Fibroblast of gingiva (primary cell): Measurements from ENCODE around the gene SLC25A51.
"Not testable (repeated sequence)": the region's sequence is repeated elsewhere in the genome, so short reads cannot be mapped to it uniquely, and the experiment has no call there.

Source experiments
- DNase-seq: peaks from one replicate; pipeline ENCODE4 v3.0.0-alpha.2; 2011; ENCODE audit warnings: low read depth

SLC25A51 gene

GRCh38 chr9:37919246-37919955, 15.5 kb upstream of the SLC25A51 start:
- no peak for DNase-seq

GRCh38 chr9:37918665-37919170, 14.8 kb upstream of the SLC25A51 start:
- no peak for DNase-seq

- no peak for DNase-seq
Observed at GRCh38 chr9:37917801-37918664, 14.1 kb upstream of the SLC25A51 start.

DNA sequence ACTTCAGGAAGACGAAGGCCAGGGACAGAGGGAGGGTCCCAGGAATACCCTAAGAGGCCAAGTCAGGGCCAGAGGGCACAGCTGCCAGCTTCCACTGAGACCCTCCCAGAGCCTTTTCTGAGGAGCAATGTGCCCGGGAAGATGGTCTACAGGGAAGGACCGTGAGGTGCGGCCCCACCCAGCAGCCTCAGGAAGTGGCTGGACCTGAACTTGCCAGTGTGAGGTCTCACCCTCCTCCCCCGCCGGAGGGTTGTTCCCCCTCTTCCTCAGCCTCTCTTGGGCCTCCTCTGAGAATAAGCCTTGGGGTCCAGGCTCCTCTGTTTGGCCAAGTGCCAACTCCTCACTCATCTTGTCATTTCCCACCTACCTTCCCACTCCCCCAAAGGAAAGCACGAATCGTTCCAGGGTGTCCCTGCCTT, 13.4 kb upstream of the SLC25A51 start:
- no peak for DNase-seq

- DNase-seq: no peak
Observed at GRCh38 chr9:37916471-37917312, 12.8 kb upstream of the SLC25A51 start.

GRCh38 chr9:37915911-37916470, 12.1 kb upstream of the SLC25A51 start:
- no peak for DNase-seq

- no peak for DNase-seq
Observed at GRCh38 chr9:37914701-37915358, 10.9 kb upstream of the SLC25A51 start.

- no peak for DNase-seq
Observed at GRCh38 chr9:37914154-37914551, 10.2 kb upstream of the SLC25A51 start.

DNA sequence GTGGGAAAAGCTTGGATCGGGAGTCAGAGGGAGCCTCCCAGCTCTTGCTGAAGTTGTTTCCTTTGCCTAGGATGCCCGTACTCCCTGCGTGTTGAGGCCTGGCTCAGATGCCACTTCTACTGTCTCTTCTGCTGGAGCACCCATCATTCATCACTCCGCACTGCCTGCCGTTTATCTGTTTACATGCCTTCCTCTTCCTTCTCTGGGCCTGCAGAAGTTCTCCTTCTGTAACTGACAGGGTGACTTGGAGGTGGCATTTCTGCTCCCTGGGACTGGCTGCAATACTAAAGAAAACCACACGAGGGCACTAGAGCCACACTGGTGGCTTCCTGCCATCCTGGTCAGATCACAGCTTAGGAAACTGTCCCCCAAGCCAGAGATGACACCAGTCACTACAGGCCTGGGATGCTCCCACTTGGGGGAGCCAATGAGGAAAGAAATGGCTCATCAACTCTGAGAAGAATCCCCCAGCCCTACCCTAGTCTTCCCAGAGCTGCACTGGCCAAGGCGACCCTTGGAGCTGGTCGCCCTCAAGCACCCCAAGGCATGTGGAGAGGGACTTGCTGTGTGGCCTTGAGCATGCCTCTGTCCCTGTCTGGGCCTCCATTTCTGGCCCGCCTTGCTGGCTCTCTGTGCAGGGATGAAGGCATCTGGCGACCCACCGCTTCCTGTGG, 9.7 kb upstream of the SLC25A51 start:
- DNase-seq: peak; percentile 65

DNA sequence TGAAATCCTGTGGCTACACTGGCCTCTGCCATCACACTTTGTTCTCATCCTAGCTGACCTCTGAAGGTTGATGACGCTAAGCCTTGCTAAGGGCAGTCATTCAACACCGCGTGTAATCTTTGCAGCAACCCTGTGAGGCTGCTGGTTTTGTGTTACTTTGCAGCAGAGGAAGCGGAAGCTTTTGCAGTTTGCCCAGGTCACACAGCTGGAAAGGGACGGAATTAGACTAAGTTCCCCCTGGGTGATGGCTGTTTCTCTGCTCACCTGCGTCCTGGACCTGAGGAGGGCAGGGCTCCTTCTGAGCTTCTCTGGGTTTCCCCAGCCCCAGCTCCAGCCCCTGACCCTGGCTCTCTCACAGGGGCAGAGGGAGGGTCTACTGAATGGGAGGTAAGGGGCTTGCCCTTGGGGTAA, 7.3 kb upstream of the SLC25A51 start:
- peak; percentile 73 for DNase-seq

GRCh38 chr9:37910271-37910670, 6.3 kb upstream of the SLC25A51 start:
- DNase-seq: no peak

DNA sequence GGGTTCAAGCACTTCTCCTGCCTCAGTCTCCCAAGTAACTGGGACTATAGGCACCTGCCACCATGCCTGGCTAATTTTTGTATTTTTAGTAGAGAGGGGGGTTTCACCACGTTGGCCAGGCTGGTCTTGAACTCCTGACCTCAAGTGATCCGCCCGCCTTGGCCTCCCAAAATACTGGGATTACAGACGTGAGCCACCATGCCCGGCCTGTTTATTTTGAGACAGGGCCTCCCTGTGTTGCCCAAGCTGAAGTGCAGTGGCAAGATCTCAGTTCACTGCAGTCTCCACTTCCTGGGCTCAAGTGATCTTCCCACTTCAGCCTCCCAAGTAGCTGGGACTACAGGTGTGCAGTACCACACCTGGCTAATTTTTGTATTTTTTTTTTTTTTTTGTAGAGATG, 5.9 kb upstream of the SLC25A51 start:
- not testable (repeated sequence) for DNase-seq

GRCh38 chr9:37909326-37909725, 5.4 kb upstream of the SLC25A51 start:
- DNase-seq: no peak

GRCh38 chr9:37908698-37909186, 4.8 kb upstream of the SLC25A51 start:
- peak; percentile 87 for DNase-seq

DNA sequence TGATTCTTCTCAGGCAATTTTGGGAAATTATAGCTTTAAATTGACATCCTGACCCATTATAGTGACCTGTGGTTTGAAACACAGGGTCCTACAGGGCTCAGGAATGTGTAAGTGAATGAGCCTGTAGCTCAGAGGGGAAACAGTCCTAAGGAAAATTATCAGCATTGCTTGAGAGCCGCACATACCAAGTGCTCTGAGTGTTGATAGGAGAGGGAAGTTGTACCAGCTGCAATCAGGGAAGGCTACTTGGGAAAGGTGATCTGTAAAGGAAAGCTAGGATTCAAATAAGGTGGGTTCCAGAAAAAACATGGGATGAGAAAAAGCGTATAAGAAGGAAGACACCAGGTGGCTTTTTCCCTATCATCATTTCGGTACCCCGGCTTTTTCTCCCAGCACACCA, 4.4 kb upstream of the SLC25A51 start:
- no peak for DNase-seq

DNA sequence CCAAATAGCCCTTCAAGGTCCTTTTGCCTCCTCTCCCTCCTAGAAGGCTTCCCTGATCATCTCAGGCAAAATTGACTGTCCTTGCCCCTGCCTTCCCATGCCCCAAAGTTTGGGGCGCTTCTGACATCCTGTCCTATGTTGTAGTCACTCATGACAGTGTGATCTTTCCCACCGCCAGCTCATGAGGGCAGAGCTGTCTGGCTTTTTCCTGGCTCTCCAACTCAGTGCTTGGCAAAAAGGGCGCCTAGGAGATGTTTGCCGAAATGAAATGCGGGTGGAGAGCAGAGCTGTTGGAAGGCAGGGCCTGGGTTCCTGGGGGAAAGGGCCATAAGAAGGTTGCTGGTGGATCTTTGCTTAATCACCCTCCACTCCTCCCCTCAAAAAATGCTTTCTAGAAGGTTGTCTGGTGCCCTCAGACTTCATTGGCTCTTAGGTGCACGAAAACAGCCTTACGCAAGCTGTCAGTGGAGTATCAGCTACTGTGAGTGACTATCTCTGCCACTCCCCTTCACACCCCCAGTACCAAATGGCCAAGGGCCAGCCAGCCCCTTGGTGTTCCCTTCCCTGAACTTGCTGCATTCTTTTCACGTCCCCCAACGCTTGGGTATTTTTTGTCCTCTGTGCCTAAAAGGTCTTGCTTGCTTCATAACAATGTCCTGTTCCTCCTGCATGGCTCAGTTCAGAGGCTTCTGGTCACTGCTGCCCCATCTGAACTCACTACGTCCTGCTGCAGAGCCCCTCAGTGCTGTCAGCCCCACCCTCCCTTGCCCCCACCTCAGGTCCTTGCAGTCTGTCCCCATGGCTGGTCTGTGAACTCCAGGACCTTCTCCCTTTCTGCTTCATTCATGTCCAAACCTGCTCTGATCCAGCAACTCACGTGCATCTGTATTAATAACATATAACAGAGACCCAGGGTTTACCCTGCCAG, 2.6 kb upstream of the SLC25A51 start:
- no peak for DNase-seq

DNA sequence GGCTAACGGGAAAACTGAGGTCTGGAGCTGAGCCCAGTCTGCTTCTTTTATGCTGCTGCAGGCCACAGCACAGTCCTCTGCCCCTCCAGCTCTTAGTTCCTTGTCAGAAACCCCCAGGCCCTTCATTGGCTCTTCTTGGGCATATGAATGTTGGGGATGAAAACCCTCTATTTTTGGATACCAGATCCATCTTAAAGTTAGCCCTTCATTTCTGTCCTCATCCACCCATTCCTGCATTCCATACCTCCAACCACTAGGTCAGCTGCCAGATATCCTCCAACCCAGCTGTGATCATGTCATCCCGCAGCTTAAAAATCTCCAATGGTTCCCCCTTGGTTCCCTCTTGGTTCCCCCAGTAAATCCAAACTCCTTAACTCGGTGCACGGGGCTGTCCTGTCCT, 1.8 kb upstream of the SLC25A51 start:
- no peak for DNase-seq

DNA sequence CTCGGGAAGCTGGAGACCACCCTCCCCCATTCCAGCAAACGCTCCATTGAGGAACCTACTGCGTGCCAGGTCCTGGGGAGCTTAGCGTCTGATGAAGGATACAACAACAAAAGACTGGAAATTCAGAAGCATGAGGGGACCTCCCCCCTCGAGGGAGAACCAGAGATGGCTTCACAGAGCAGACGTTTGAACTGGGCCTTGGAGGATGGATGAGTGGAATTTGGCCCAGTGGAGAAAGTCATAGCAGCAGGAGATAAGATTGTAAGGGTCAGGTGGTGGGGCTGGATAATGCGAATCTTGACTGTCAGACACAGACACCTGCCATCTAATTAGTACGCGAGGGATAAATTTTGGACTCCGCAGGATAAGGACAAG, 1.2 kb upstream of the SLC25A51 start:
- no peak for DNase-seq

DNA sequence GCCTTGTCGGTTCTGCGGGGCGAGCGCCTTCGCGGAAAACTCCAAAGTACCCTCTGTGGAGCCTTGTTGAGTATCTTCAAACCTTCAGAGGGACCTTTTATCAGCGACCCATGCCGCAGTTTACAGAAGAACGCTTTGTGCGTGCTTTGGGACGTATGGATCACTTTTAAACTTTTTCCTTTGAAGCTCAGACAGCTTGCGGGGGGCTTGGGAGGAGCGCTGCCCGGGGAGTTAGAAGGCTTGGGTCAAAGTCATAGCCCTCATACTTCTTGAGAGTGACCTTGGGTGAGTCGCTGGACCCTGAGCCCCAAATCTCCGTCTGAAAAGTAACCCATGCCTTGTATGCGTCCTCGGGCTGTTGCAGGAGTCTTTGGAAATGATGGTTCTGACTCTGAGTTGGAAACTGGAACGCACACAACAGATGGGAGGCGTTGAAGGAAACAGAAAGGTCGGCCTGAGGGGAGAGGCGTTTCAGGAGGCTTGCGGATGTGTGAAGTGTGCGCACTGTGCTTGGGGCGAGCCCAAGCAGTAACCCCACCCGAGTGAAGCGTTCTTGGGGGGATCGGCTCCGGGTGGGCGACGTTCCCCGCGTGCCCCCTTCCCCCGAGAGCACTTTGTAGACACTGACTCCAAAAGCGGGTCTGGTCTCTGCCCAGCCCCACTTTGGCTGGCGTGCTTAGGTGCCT, 661 bp upstream of the SLC25A51 start:
- peak; percentile 42 for DNase-seq
